Upper lobe of left lung (tissue), 4 donors: ENCODE data around the gene CDH9.

Experiments
- CTCF ChIP-seq, 6 experiments: fragments of 450-650 bp in 4 of 6; fragments of 200-600 bp in 2 of 6; sonication (generic) in 2 of 6; IDR thresholded peaks; one replicate each; pipeline ENCODE4 v1.5.1; 2016 to 2019; ENCODE audit warnings: antibody characterized with exemption in 6 of 6
- POLR2A ChIP-seq, 4 donors: fragments of 450-650 bp; IDR thresholded peaks; one replicate each; pipeline ENCODE4 v1.5.1; 2016 to 2017; ENCODE audit warnings: antibody characterized with exemption in 4 of 4, mild to moderate bottlenecking in 2 of 4
- POLR2AphosphoS5 ChIP-seq, 2 donors: sonication (generic); formaldehyde crosslinking; IDR thresholded peaks; one replicate each; pipeline ENCODE4 v1.5.1; 2017; ENCODE audit warnings: antibody characterized with exemption in 2 of 2

- TF ChIP-seq CTCF (IDR thresholded peaks at IDR 0.05): no peak
- TF ChIP-seq POLR2AphosphoS5 (IDR thresholded peaks at IDR 0.05): no peak
- no peak for TF ChIP-seq POLR2A (IDR thresholded peaks at IDR 0.05)
These were observed 143.6 kb downstream of the CDH9 start for GRCh38 chr5:26894719-26895263.
